ENCODE measurements around the gene DPP7.

GRCh38 chr9:137110911-137111787 lies 3.4 kb downstream of the DPP7 start:
- TF ChIP-seq, protein P1, sequence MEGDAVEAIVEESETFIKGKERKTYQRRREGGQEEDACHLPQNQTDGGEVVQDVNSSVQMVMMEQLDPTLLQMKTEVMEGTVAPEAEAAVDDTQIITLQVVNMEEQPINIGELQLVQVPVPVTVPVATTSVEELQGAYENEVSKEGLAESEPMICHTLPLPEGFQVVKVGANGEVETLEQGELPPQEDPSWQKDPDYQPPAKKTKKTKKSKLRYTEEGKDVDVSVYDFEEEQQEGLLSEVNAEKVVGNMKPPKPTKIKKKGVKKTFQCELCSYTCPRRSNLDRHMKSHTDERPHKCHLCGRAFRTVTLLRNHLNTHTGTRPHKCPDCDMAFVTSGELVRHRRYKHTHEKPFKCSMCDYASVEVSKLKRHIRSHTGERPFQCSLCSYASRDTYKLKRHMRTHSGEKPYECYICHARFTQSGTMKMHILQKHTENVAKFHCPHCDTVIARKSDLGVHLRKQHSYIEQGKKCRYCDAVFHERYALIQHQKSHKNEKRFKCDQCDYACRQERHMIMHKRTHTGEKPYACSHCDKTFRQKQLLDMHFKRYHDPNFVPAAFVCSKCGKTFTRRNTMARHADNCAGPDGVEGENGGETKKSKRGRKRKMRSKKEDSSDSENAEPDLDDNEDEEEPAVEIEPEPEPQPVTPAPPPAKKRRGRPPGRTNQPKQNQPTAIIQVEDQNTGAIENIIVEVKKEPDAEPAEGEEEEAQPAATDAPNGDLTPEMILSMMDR (IDR thresholded peaks at IDR 0.05) = no peak
- TF ChIP-seq POLR2A (IDR thresholded peaks at IDR 0.05) = no peak
